OCI-LY7 (cell line): ENCODE results near the gene SLC6A18. TPM values are rescaled to one million over a fixed set of nuclear protein-coding genes. Genes with fewer than 3 reads are reported as not detected.

Source experiments
- BruUV-seq: library from RNA; stranded (reverse); fragments of 400-500 nt; replicated peaks from 2 replicates; lab custom pipeline; 2021; lab: Mats Ljungman, UMichigan
- CTCF ChIA-PET: fragments of 300-600 bp; sonication (Branson Sonifier 250); formaldehyde crosslinking; loops from one replicate; lab custom pipeline; 2022; ENCODE audit warnings: antibody characterized with exemption; ENCODE audit not compliant: unreplicated experiment; lab: Charles Lee
- POLR2A ChIA-PET: fragments of 300-600 bp; sonication (Branson Sonifier 250); formaldehyde crosslinking; loops from one replicate; lab custom pipeline; 2022; ENCODE audit warnings: antibody characterized with exemption; lab: Charles Lee
- DNase-seq: peaks from one replicate; pipeline ENCODE4 v3.0.0-alpha.2; 2015; ENCODE audit warnings: low spot score
- H2AFZ ChIP-seq: fragments of 200-600 bp; sonication (generic), shearing (Covaris generic); 2 replicates; pipeline ENCODE4 v1.6.1; 2014; ENCODE audit warnings: mild to moderate bottlenecking, antibody characterized with exemption, low read length, moderate library complexity
- H3K27ac ChIP-seq: fragments of 200-600 bp; sonication (generic); 2 replicates; pipeline ENCODE4 v1.5.1; 2014; ENCODE audit warnings: mixed run types, low read depth, mild to moderate bottlenecking, moderate library complexity, low read length, inconsistent platforms; ENCODE audit not compliant: poor library complexity, severe bottlenecking
- H3K36me3 ChIP-seq: fragments of 200-600 bp; sonication (generic); 2 replicates; pipeline ENCODE4 v1.6.1; 2014; ENCODE audit warnings: mild to moderate bottlenecking, antibody characterized with exemption, low read length, moderate library complexity, mixed read lengths; ENCODE audit not compliant: insufficient read depth
- H3K4me1 ChIP-seq: fragments of 200-600 bp; sonication (generic); 2 replicates; pipeline ENCODE4 v1.5.1; 2014; ENCODE audit warnings: mild to moderate bottlenecking, low read length; ENCODE audit not compliant: insufficient read depth, poor library complexity, severe bottlenecking
- H3K4me2 ChIP-seq: fragments of 200-600 bp; sonication (generic); 2 replicates; pipeline ENCODE4 v1.6.1; 2014; ENCODE audit warnings: mild to moderate bottlenecking, low read length
- H3K4me3 ChIP-seq: fragments of 200-600 bp; sonication (generic); 2 replicates; pipeline ENCODE4 v1.5.1; 2014; ENCODE audit warnings: mild to moderate bottlenecking, low read depth, low read length; ENCODE audit not compliant: poor library complexity, severe bottlenecking
- H3K79me2 ChIP-seq: fragments of 200-600 bp; sonication (generic); 2 replicates; pipeline ENCODE4 v1.6.1; 2016; ENCODE audit warnings: low read depth, mild to moderate bottlenecking, low read length, moderate library complexity, mixed read lengths; ENCODE audit not compliant: insufficient read depth
- H3K9me2 ChIP-seq: fragments of 200-600 bp; sonication (generic); 2 replicates; pipeline ENCODE4 v1.6.1; 2016; ENCODE audit warnings: mild to moderate bottlenecking, low read length, mixed read lengths; ENCODE audit not compliant: insufficient read depth
- H3K9me3 ChIP-seq: fragments of 200-600 bp; sonication (generic); 2 replicates; pipeline ENCODE4 v1.6.1; 2014; ENCODE audit warnings: mild to moderate bottlenecking, mixed run types, low read length, mixed read lengths
- H4K20me1 ChIP-seq: fragments of 200-600 bp; sonication (generic); 2 replicates; pipeline ENCODE4 v1.6.1; 2014; ENCODE audit warnings: mild to moderate bottlenecking, antibody characterized with exemption, low read length, moderate library complexity, mixed read lengths; ENCODE audit not compliant: insufficient read depth
- CTCF ChIP-seq: fragments of 200-600 bp; sonication (generic); conservative IDR thresholded peaks from 2 replicates; pipeline ENCODE4 v1.5.1; 2014; ENCODE audit warnings: mild to moderate bottlenecking, antibody characterized with exemption, low read length, moderate library complexity, mixed read lengths
- EZH2phosphoT487 ChIP-seq: fragments of 200-600 bp; sonication (generic); IDR thresholded peaks from 2 replicates; pipeline ENCODE4 v1.6.1; 2018; ENCODE audit warnings: low read depth, borderline replicate concordance, mild to moderate bottlenecking, mixed run types, antibody characterized with exemption, low read length, moderate library complexity, mixed read lengths
- intact Hi-C: fragments of 100-400 bp; cut with micrococcal nuclease; formaldehyde crosslinking; loops from one replicate; pipeline ENCODE4 v1.10.0; 2022; ENCODE audit not compliant: unreplicated experiment
- total RNA-seq, 2 experiments: library from RNA; depleted of rRNA in 1 of 2; stranded (reverse); fragments of >200 nt in 1 of 2; shearing (Covaris generic) in 1 of 2; gene quantifications; 2 replicates each; pipeline ENCODE4 v1.2.3, GENCODE V29; 2014 to 2022

Gene SLC6A18
- total RNA-seq, 2 experiments from 2014 or later = not detected

DNA sequence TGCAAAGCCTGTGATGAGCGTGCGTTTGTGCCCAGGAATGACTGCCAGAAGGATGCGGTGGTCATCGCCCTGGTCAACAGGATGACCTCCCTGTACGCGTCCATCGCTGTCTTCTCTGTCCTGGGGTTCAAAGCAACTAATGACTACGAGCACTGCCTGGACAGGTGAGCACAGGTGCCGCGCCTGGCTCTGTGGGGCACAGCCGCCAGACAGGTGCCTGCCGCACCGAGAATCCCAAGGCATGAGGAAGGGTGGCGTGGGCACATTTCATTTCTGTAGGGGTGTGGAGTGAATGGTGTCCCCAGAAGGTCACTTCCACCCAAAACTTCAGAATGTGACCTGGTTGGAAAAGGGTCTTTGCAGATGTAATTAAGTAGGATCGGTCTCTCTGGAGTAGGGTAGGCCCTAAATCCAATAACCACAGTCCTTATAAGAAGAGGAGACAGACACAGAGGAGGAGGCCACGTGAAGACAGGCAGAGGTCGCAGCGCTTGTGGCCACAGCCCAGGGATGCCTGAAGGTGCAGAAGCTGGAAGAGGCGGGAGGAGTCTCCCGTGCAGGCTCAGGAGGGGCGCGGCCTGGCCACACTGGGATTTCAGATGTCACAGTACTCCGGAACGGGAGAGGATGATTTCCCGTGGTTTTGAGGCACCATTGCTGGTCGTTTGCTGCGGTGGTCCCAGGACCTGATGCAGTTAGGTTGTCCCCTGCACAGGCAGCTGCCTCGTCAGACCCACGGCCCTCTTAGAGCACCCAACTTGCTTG is 15.5 kb downstream of the SLC6A18 start:
- TF ChIP-seq CTCF = no peak
- no peak for TF ChIP-seq EZH2phosphoT487
- Histone ChIP-seq H3K9me2 (no peaks in the 10 kb centered on the region), H3K79me2 (no peaks in the 10 kb centered on the region), H3K36me3 (no peaks in the 10 kb centered on the region), H3K9me3 (peaks cover 9% of the 10 kb centered on the region; the same call in 1 of the 2 replicates), H3K4me3 (no peak overlapping the region), H3K4me1 (no peaks in the 10 kb centered on the region), H4K20me1 (no peaks in the 10 kb centered on the region), H3K4me2 (no peak overlapping the region), H3K27ac (no peak overlapping the region), H2AFZ (no peak overlapping the region)
- no TSS peak for BruUV-seq
- ChIA-PET POLR2A (no interaction called here), CTCF (no interaction called here)
- intact Hi-C loops = no loop called here
- DNase-seq = no peak

DNA sequence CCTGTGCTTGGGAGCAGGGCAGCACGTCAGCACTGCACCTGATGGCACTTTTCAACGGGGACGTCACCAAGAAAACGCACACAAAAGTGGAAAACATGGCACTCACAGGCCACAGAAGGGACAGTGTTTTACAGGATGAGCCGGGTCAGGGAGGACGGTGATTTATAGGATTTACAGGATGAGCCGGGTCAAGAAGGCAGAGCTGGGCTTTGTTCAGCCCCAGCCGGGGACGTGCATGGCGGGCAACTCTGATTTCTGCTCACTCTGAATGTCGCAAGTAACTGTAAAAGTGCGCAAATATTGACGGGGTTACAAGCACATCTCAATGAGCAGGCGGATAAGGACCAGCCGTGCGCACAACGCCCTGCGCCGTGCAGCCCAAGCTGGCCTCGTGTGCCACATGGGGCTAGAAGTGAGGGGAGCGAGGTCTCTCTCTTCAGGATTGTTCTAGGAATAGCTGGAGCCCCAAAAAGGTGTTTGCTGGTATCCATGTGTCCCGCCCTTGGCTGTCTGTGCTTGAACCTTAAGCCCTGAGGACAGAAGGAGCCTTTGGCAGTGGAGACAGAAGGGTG is 16.4 kb downstream of the SLC6A18 start:
- BruUV-seq = no TSS peak
- no peak for DNase-seq
- H3K4me2 ChIP-seq = no peak overlapping the region
- no peak overlapping the region for H2AFZ ChIP-seq
- intact Hi-C loops = no loop called here
- TF ChIP-seq EZH2phosphoT487 (no peak), CTCF (no peak)
- no peaks in the 10 kb centered on the region for H3K79me2 ChIP-seq
- H3K9me2 ChIP-seq = no peaks in the 10 kb centered on the region
- ChIA-PET CTCF (no interaction called here), POLR2A (no interaction called here)
- no peak overlapping the region for H3K4me3 ChIP-seq
- H3K36me3 ChIP-seq = no peaks in the 10 kb centered on the region
- H4K20me1 ChIP-seq = no peaks in the 10 kb centered on the region
- H3K27ac ChIP-seq = no peak overlapping the region
- no peaks in the 10 kb centered on the region for H3K4me1 ChIP-seq
- 0 out of 2 replicates have a peak, but pooled peaks cover under 1% of the 10 kb centered on the region for H3K9me3 ChIP-seq
